Panc1 (cell line): ENCODE results near the gene EGFL7.

Source experiments
- CTCF ChIP-seq: fragments of 450-650 bp; IDR thresholded peaks from 2 replicates; pipeline ENCODE4 v1.5.1; 2017; ENCODE audit warnings: mild to moderate bottlenecking
- POLR2AphosphoS5 ChIP-seq: IDR thresholded peaks from 2 replicates; pipeline ENCODE4 v1.6.1; 2012; ENCODE audit warnings: mild to moderate bottlenecking, low read depth, low read length, moderate library complexity
- SIN3A ChIP-seq: IDR thresholded peaks from 2 replicates; pipeline ENCODE4 v1.6.1; 2012; ENCODE audit warnings: low read depth, mild to moderate bottlenecking, low read length, moderate library complexity, borderline replicate concordance; ENCODE audit not compliant: insufficient read depth
- TCF7L2 ChIP-seq: IDR thresholded peaks from 2 replicates; pipeline ENCODE4 v1.6.1; 2011; ENCODE audit warnings: mild to moderate bottlenecking, low read depth, low read length, inconsistent platforms
- TF ChIP-seq, protein P1 (sequence below), 2 experiments: IDR thresholded peaks; 2 replicates each; pipeline ENCODE4 v1.6.1; 2011 to 2012; ENCODE audit warnings: low read depth in 2 of 2, control low read depth in 1 of 2, low read length in 1 of 2, mild to moderate bottlenecking in 1 of 2, moderate library complexity in 1 of 2; ENCODE audit not compliant: insufficient read depth in 1 of 2

GRCh38 chr9:136697821-136698526 lies 35.3 kb downstream of the EGFL7 start:
- TF ChIP-seq CTCF (no peak), POLR2AphosphoS5 (no peak), SIN3A (no peak), TCF7L2 (no peak)
- TF ChIP-seq, protein P1, sequence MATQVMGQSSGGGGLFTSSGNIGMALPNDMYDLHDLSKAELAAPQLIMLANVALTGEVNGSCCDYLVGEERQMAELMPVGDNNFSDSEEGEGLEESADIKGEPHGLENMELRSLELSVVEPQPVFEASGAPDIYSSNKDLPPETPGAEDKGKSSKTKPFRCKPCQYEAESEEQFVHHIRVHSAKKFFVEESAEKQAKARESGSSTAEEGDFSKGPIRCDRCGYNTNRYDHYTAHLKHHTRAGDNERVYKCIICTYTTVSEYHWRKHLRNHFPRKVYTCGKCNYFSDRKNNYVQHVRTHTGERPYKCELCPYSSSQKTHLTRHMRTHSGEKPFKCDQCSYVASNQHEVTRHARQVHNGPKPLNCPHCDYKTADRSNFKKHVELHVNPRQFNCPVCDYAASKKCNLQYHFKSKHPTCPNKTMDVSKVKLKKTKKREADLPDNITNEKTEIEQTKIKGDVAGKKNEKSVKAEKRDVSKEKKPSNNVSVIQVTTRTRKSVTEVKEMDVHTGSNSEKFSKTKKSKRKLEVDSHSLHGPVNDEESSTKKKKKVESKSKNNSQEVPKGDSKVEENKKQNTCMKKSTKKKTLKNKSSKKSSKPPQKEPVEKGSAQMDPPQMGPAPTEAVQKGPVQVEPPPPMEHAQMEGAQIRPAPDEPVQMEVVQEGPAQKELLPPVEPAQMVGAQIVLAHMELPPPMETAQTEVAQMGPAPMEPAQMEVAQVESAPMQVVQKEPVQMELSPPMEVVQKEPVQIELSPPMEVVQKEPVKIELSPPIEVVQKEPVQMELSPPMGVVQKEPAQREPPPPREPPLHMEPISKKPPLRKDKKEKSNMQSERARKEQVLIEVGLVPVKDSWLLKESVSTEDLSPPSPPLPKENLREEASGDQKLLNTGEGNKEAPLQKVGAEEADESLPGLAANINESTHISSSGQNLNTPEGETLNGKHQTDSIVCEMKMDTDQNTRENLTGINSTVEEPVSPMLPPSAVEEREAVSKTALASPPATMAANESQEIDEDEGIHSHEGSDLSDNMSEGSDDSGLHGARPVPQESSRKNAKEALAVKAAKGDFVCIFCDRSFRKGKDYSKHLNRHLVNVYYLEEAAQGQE (IDR thresholded peaks at IDR 0.05; ENCODE audit: insufficient read depth in 1 of 2, low read depth in 2 of 2, low read length in 1 of 2), result no peak
